CD4-positive, alpha-beta T cell treated with Interleukin-4 for 4 hours (primary cell): ENCODE data around the gene HACD2.

Experiments
- DNase-seq: peaks from one replicate; pipeline ENCODE4 v3.0.0-alpha.2; 2020

HACD2 gene

GRCh38 chr3:123442908-123443307 is 141.9 kb downstream of the HACD2 start:
- DNase-seq, result no peak

GRCh38 chr3:123442125-123442524 is 142.7 kb downstream of the HACD2 start:
- no peak for DNase-seq
